ENCODE measurements around the gene LGSN.

- TF ChIP-seq POLR2A (IDR thresholded peaks at IDR 0.05) (no peak), CTCF (IDR thresholded peaks at IDR 0.05) (no peak), POLR2AphosphoS5 (IDR thresholded peaks at IDR 0.05) (no peak)
Observed at GRCh38 chr6:63246581-63246980, 73.2 kb downstream of the LGSN start.
